ENCODE data around the gene ENTPD5.

ENTPD5 gene, protein sequence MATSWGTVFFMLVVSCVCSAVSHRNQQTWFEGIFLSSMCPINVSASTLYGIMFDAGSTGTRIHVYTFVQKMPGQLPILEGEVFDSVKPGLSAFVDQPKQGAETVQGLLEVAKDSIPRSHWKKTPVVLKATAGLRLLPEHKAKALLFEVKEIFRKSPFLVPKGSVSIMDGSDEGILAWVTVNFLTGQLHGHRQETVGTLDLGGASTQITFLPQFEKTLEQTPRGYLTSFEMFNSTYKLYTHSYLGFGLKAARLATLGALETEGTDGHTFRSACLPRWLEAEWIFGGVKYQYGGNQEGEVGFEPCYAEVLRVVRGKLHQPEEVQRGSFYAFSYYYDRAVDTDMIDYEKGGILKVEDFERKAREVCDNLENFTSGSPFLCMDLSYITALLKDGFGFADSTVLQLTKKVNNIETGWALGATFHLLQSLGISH

GRCh38 chr14:74018586-74019407 lies at the start of gene ENTPD5, which contains the start of gene BBOF1:
TSS of gene ENTPD5 (minus strand) at chr14:74019288. CDS start at chr14:73988102, 31,186 bp downstream.
TSS of gene BBOF1 (plus strand) at chr14:74019349. CDS start at chr14:74019479, 130 bp downstream.
- DNase-seq (ENCODE audit: low read depth in 2 of 2): peak; percentile 71 to 76

- DNase-seq (ENCODE audit: low read depth in 2 of 2): no peak
Observed at GRCh38 chr14:74065746-74066575, 46.9 kb upstream of the ENTPD5 start.

DNA sequence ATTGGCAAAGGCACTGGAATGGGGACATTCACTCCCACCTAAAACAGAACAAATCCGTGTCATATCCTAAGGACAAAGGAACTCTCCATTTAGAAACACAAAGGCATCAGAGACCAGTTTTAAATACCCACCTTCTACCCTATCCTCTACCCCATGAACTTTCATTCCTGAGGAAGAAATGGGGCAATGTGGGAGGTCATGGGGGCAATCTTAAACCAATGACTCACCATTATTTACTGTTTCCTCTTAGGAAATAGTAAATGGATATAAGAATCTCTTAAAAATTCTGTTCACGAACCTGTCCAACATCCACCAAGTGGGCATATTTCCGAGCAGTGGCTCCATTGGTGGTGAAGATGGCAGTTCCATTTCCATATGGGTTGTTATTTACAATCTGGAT lies 45.8 kb upstream of the ENTPD5 start:
- DNase-seq (ENCODE audit: low read depth in 2 of 2): no peak

GRCh38 chr14:74064426-74064825 lies 45.3 kb upstream of the ENTPD5 start:
- DNase-seq (ENCODE audit: low read depth in 2 of 2): no peak

- no peak for DNase-seq (ENCODE audit: low read depth in 2 of 2)
Observed at GRCh38 chr14:74062809-74063150, 43.7 kb upstream of the ENTPD5 start.

DNA sequence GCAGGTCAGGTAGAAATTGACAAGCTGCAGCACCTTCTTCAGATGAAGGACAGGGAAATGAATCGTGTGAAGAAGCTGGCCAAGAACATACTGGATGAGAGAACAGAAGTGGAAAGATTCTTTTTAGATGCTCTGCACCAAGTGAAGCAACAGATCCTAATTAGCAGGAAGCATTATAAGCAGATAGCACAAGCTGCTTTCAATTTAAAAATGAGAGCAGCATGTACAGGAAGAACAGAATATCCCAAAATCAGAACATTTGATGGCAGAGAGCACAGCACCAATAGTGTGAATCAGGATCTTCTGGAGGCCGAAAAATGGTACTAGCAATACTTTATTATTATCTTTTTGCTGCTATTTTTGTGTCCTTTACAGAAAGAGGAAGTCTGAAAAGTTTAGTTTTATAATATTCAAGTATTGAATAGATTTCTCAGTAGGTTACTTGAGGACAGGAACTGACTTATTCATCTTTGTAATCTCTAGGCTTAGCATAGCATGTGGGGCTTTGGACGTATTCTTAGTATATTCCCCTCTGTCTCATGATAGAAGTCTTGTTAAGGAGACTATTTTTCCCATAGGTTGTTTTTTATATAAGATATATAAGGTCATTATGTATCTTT lies 30.9 kb upstream of the ENTPD5 start:
- DNase-seq (ENCODE audit: low read depth in 2 of 2): no peak

GRCh38 chr14:74048281-74048680 lies 29.2 kb upstream of the ENTPD5 start:
- no peak for DNase-seq (ENCODE audit: low read depth in 2 of 2)

DNA sequence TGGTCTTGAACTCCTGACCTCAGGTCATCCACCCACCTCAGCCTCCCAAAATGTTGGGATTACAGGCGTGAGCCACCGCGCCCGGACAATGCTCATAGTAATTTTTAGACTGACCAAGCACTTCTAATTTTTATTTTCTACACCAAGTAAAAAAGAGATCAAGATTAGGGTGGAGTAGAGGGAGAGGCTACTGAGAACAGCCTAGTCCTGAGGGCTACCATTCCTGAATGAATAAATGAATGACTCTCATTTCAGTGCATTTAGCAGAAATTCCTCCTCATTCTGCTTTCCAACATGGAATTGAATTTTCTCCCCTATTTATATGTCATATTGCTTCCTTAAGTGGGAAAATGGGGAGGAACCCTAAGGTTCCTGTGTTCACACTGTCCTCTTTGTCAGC lies 26.4 kb upstream of the ENTPD5 start:
- no peak for DNase-seq (ENCODE audit: low read depth in 2 of 2)

GRCh38 chr14:74042296-74042695 lies 23.2 kb upstream of the ENTPD5 start:
- DNase-seq (ENCODE audit: low read depth in 2 of 2): no peak

DNA sequence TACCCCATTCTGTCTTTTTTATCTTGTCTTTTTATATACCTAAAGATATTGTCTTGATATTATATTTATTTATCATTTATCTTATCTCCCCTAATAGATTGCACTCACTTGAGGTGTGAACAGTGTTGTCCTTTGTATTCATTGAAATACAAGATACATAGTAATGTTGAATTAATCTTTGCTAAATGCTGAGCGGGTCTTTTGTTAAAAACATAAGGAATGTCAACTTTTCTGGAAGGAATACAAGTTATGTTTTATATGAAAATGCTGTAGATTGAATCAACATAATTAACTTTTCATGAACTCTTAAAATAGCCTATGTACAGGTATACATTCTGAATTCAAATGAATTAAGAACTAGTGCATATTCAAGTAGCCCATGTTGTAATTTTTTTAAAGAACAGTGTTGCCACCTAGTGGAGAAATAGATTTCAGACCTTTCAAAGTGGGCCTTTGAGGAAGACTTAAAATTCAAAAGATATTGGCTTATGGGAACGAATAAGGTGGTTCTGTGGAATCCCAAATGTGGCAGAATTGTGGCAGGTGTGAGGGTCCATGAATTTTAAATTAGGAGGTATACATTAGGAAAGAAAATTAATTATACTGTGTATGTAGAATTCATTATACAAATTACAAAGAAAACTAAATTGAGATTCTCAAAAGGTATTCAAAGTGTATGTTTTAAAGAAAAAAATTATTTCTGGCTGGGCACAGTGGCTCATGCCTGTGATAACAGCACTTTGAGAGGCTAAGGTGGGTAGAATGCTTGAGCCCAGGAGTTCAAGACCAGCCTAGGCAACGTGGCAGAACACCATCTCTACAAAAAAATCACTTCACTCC lies 19.2 kb upstream of the ENTPD5 start:
- peak in 1 of 2 donors; percentile 12 for DNase-seq (ENCODE audit: low read depth in 2 of 2)

DNA sequence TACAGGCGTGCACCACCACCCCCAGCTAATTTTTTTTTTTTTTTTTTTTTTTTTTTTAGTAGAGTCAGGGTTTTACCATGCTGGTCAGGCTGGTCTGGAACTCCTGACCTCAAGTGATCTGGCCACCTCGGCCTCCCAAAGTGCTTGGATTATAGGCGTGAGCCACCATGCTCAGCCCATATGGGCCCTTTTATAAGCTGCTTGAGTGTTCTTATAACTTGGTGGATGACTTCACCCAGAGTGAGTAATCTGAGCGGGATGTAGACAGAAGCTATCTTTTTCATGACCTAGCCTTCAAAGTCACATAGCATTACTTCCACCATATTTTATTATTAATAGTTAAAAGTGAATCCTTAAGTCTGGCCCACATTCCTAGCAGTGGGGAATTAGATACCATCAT lies 16.5 kb upstream of the ENTPD5 start:
- no peak for DNase-seq (ENCODE audit: low read depth in 2 of 2)

DNA sequence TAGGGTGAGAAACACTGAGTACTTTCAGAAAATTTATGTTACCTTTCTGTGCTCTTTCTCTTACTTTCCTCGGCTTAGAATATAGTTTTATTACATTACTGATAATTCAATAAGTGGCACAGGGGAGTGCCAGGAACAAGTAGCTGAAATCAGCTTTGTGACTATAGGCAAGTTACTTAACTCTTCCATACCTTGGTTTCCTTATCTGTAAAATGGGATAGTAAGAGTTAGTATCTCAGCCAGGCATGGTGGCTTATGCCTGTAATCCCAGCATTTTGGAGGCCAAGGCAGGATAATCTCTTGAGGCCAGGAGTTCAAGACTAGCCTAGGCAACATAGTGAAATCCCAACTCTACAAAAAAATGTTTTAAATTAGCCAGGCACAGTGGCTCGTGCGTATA lies 15.5 kb upstream of the ENTPD5 start:
- DNase-seq (ENCODE audit: low read depth in 2 of 2): no peak

- no peak for DNase-seq (ENCODE audit: low read depth in 2 of 2)
Observed at GRCh38 chr14:74029136-74029535, 10.0 kb upstream of the ENTPD5 start.

- no peak for DNase-seq (ENCODE audit: low read depth in 2 of 2)
Observed at GRCh38 chr14:74022346-74022745, 3.3 kb upstream of the ENTPD5 start.

DNA sequence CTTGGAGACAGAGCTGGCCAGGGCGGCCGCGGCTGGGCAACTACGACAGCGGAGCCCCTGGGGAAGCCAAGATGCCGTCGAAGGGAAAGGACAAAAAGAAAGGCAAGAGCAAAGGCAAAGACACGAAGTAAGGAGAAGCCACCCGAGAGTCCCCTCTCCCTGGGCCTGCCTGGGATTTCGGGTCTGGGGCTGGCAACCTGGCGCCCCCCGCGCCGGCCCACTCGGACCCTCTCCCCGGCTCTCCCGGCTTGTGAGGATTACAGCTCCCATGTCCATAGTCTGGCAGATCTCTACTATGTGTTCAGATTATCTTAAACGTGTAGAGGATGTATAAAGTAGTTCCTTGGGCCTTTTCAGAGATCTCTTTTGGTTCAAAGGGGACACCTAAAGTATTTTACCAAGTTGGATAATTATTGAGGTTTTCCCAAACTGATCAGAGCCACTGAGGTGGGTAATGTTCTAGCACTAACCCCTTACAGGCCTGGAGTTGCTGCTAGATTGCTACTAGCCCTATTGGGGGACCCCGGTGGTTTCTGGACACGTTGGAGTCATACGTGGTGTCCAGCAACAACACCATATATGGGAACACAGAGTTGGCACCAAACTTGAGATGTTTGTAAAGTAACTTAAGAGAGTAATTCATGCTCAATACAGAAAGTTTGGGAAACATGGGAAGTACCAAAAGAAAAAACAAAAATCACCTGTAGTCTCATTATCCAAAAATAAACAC lies 485 bp upstream of the ENTPD5 start:
- DNase-seq (ENCODE audit: low read depth in 2 of 2): no peak

DNA sequence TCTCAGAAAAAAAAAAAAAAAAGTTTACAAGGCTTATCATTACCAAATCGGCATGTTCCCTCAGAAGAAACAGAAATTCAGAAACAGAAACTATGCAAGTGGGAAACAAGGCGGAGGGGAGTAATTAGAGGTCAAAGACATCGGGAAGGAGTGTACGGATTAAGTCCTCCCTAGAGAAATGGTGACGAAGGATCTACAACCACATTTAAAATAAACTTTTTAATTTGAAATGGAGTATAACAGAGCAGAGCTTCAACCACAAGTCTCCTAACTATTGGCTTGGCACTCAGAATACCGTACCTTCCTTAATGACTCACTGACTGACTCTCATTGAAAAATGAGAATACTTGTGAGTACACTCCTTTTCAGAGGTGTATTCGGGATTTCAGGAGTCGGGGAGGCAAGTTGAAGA lies 908 bp downstream of the ENTPD5 start:
- DNase-seq (ENCODE audit: low read depth in 2 of 2): no peak

DNA sequence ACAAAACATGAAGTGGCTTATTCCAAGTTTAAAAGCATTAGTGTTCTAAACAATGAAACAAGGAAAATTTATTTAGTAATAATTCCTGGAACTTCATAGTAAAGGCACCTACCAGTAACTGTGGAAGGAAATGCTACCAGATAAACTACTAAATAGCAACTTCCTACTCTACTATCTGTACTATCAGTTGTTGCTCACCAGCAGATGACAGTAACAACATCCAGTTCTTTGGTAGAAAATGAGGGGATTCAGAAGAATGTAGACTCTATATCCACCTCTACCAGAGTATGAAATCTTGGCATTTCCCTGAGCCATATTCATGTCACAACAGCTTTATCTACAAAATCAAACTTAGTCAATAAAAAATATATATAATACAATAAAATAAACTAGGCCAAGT lies 3.1 kb downstream of the ENTPD5 start:
- no peak for DNase-seq (ENCODE audit: low read depth in 2 of 2)

GRCh38 chr14:74015176-74015575 lies 3.9 kb downstream of the ENTPD5 start:
- DNase-seq (ENCODE audit: low read depth in 2 of 2): no peak

DNA sequence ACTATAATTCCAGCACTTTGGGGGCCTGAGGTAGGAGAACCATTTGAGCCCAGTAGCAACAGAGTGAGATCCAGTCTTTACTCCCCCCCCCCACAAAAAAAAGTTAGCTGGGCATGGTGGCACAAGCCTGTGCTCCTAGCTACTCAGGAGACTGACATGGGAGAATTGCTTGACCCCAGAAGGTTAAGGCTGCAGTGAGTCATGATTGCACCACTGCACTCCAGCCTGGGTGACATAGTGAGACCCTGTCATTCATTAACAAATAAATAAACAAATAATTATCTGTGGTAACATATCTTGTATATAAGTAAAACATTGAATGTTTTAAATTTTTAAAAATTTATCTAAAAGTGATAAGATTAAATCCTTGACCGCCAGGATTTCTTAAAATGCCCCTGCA lies 4.8 kb downstream of the ENTPD5 start:
- DNase-seq (ENCODE audit: low read depth in 2 of 2): no peak

Data from activated CD4-positive, alpha-beta T cell treated with anti-CD3 and anti-CD28 coated beads for 24 hours (primary cell).